GM12878 (cell line): ENCODE data around the gene ATG13. TPM values are rescaled to one million over a fixed set of nuclear protein-coding genes. Genes with fewer than 3 reads are reported as not detected.

Experiments used
- ATAC-seq: fragments of 200-7000 bp; cut with Tn5 transposase; 3 replicates; pipeline ENCODE4 v1.9.1; 2020; ENCODE audit warnings: mild to moderate bottlenecking, moderate library complexity
- BruUV-seq: library from RNA; stranded (reverse); fragments of 400-500 nt; replicated peaks from 2 replicates; lab custom pipeline; 2021; lab: Mats Ljungman, UMichigan
- CTCF ChIA-PET: fragments of 300-600 bp; sonication (Branson Sonifier 250); formaldehyde crosslinking; extraction: SDS; loops from one replicate; lab custom pipeline; 2021; ENCODE audit warnings: inconsistent platforms; lab: Yijun Ruan, JAX
- POLR2A ChIA-PET: fragments of 350-600 bp; formaldehyde crosslinking; extraction: SDS; loops from one replicate; lab custom pipeline; 2021; ENCODE audit warnings: inconsistent platforms; lab: Charles Lee
- RAD21 ChIA-PET: fragments of 300-600 bp; sonication (Branson Sonifier 250); formaldehyde crosslinking; loops from one replicate; lab custom pipeline; 2023; ENCODE audit warnings: antibody characterized with exemption; ENCODE audit not compliant: unreplicated experiment; lab: Charles Lee
- SMC1A ChIA-PET: fragments of 300-600 bp; sonication (Branson Sonifier 250); formaldehyde crosslinking; loops from one replicate; lab custom pipeline; 2023; ENCODE audit not compliant: unreplicated experiment, uncharacterized antibody; lab: Charles Lee
- DNase-seq: peaks from one replicate; pipeline ENCODE4 v3.0.0-alpha.2; 2011; ENCODE audit warnings: low read depth, low spot score
- FAIRE-seq: peaks from 3 replicates; lab custom pipeline; 2011; peaks lifted over from hg19 to GRCh38; lab: Jason Lieb, UNC
- H2AFZ ChIP-seq: 2 replicates; pipeline ENCODE4 v1.6.0; 2011; ENCODE audit warnings: low read depth, low read length, control low read depth; ENCODE audit not compliant: control insufficient read depth
- H3K27ac ChIP-seq: 2 replicates; pipeline ENCODE4 v1.5.1; 2011; ENCODE audit warnings: control low read depth; ENCODE audit not compliant: control insufficient read depth, insufficient read depth
- H3K27me3 ChIP-seq, 2 experiments: replicated peaks in 1 of 2; 2 replicates each; pipeline versions ENCODE4 v1.6.0 to v1.6.1; 2011; ENCODE audit warnings: low read length in 1 of 2; ENCODE audit not compliant: control insufficient read depth in 2 of 2, insufficient read depth in 2 of 2
- H3K36me3 ChIP-seq, 2 experiments: 2 replicates each; pipeline ENCODE4 v1.5.1; 2011; ENCODE audit warnings: low read length in 1 of 2; ENCODE audit not compliant: control insufficient read depth in 2 of 2, insufficient read depth in 2 of 2
- H3K4me1 ChIP-seq: 2 replicates; pipeline ENCODE4 v1.6.1; 2011; ENCODE audit warnings: mild to moderate bottlenecking, low read length, moderate library complexity, mixed read lengths; ENCODE audit not compliant: control insufficient read depth, insufficient read depth
- H3K4me2 ChIP-seq: 2 replicates; pipeline ENCODE4 v1.6.0; 2011; ENCODE audit warnings: control low read depth; ENCODE audit not compliant: control insufficient read depth, insufficient read depth
- H3K4me3 ChIP-seq: fragments of 200-600 bp; sonication (generic); 2 replicates; pipeline ENCODE4 v1.5.1; 2016
- H3K79me2 ChIP-seq: 2 replicates; pipeline ENCODE4 v1.6.0; 2011; ENCODE audit warnings: low read length; ENCODE audit not compliant: control insufficient read depth, insufficient read depth
- H3K9ac ChIP-seq: 2 replicates; pipeline ENCODE4 v1.8.0; 2011; ENCODE audit warnings: low read length, control low read depth, mixed read lengths; ENCODE audit not compliant: control insufficient read depth, insufficient read depth
- H3K9me3 ChIP-seq: replicated peaks from 3 replicates; pipeline ENCODE4 v1.5.1; 2011; ENCODE audit warnings: mild to moderate bottlenecking, low read length; ENCODE audit not compliant: control insufficient read depth, insufficient read depth
- H4K20me1 ChIP-seq: 2 replicates; pipeline ENCODE4 v1.6.0; 2011; ENCODE audit not compliant: control insufficient read depth, insufficient read depth
- CEBPB ChIP-seq, 2 experiments: fragments of 150-350 bp in 1 of 2; IDR thresholded peaks; 2 replicates each; pipeline ENCODE4 v1.6.1; 2012 to 2014; ENCODE audit warnings: low read depth in 2 of 2, low read length in 2 of 2, borderline replicate concordance in 1 of 2, inconsistent platforms in 1 of 2
- FOXK2 ChIP-seq: fragments of 450-650 bp; IDR thresholded peaks from 2 replicates; pipeline ENCODE4 v1.6.1; 2017; ENCODE audit warnings: mild to moderate bottlenecking, moderate library complexity
- POLR2AphosphoS5 ChIP-seq: IDR thresholded peaks from 2 replicates; pipeline ENCODE4 v1.6.1; 2011; ENCODE audit warnings: mild to moderate bottlenecking, low read length, inconsistent platforms
- USF2 ChIP-seq: IDR thresholded peaks from 2 replicates; pipeline ENCODE4 v1.6.1; 2011; ENCODE audit warnings: low read depth, low read length, improper control_type of control experiment, borderline replicate concordance
- ZBTB11 ChIP-seq: fragments of 450-650 bp; formaldehyde crosslinking; IDR thresholded peaks from 2 replicates; pipeline ENCODE4 v1.5.0; 2022; ENCODE audit warnings: mild to moderate bottlenecking, missing genetic modification characterization
- ZNF207 ChIP-seq: fragments of 450-650 bp; IDR thresholded peaks from 2 replicates; pipeline ENCODE4 v1.6.1; 2014; ENCODE audit warnings: antibody characterized with exemption, mild to moderate bottlenecking, borderline replicate concordance
- WGBS: methylation state at CpG from one replicate; pipeline ENCODE4 v1.1.6; 2016; ENCODE audit warnings: low lambda C conversion rate; ENCODE audit not compliant: insufficient replicate concordance, insufficient coverage; ENCODE audit errors: missing lambda C conversion rate; 5-methylcytosine and 5-hydroxymethylcytosine counted together
- in situ Hi-C: fragments of 300-500 bp; cut with MboI; formaldehyde crosslinking; loops from 9 replicates; pipeline ENCODE4 v1.14.3; 2018; ENCODE audit warnings: mixed read lengths
- intact Hi-C: fragments of 100-400 bp; cut with micrococcal nuclease; formaldehyde crosslinking; loops from one replicate; pipeline ENCODE4 v1.14.2; 2022; ENCODE audit not compliant: unreplicated experiment
- polyA plus RNA-seq, 11 experiments: library from polyadenylated mRNA; depleted of rRNA in 4 of 11; unstranded in 6 of 11; stranded (reverse) in 5 of 11; fragments of >200 nt; fragmentation: Nextera tagmentation in 4 of 11; fragmentation: Illumina TruSeq in 1 of 11; extraction: Ambion mirVana in 4 of 11; extraction: Trizol in 1 of 11; gene quantifications; 1 replicate in 1 of 11; 2 replicates in 10 of 11; pipeline versions ENCODE4 v1.2.1 to v1.2.3, GENCODE V29; 2011 to 2016; ENCODE audit warnings: inconsistent platforms in 2 of 11, missing spikeins in 2 of 11, low read depth in 1 of 11
- total RNA-seq, 4 experiments: library from RNA; depleted of rRNA in 3 of 4; stranded (reverse); fragments of >200 nt in 3 of 4; fragmentation: Illumina TruSeq in 1 of 4; extraction: Trizol in 1 of 4; gene quantifications; 2 replicates each; pipeline versions ENCODE4 v1.2.1 to v1.2.3, GENCODE V29; 2013 to 2021

The ATG13 gene
- total and polyA plus RNA-seq, 10 of the 15 experiments (the other 5 are each of a cell fraction or from before 2014, with no cell fraction given) = 10.9 to 61.6 (median 50.9) TPM

- TF ChIP-seq ZBTB11 (CRISPR knock-in tag) (no peak), USF2 (no peak), POLR2AphosphoS5 (no peak)
Observed at GRCh38 chr11:46657186-46657585, 39.8 kb downstream of the ATG13 start (continued).

GRCh38 chr11:46658259-46658658 lies 40.9 kb downstream of the ATG13 start:
- WGBS = 100% methylated on average over 3 of the region's 4 CpGs
- no peaks in the 10 kb centered on the region for H3K27me3 ChIP-seq
- no peaks in the 10 kb centered on the region for H3K9me3 ChIP-seq
- peaks cover 3 to 19% of the 10 kb centered on the region in 2 experiments for H3K36me3 ChIP-seq
- no peak overlapping the region for H3K4me2 ChIP-seq
- FAIRE-seq = no peak
- H4K20me1 ChIP-seq = no peaks in the 10 kb centered on the region
- H3K4me3 ChIP-seq = no peak overlapping the region
- no TSS peak for BruUV-seq
- H3K27ac ChIP-seq = no peak overlapping the region
- no peak for ATAC-seq
- in situ Hi-C loops = no loop called here
- ChIA-PET CTCF (interaction anchor here (1.5 kb wide), 1 partner anchor 40 kb away, joined by 3 read pairs; the partner anchor contains the start of gene ATG13), RAD21 (no interaction called here), SMC1A (interaction anchor here (1.1 kb wide), 1 partner anchor 9 kb away, joined by 3 read pairs; no protein-coding TSS in a partner anchor), POLR2A (interaction anchor here (0.6 to 0.8 kb wide), 2 partner anchors 10 to 27 kb away, joined by 4 to 6 read pairs; no protein-coding TSS in a partner anchor)
- no peak for TF ChIP-seq ZNF207
- TF ChIP-seq FOXK2 = no peak
- no peak for TF ChIP-seq CEBPB (IDR thresholded peaks at IDR 0.05; ENCODE audit: borderline replicate concordance in 1 of 2, low read depth in 2 of 2, low read length in 2 of 2)
- H3K9ac ChIP-seq = no peak overlapping the region
- DNase-seq = no peak
- no peaks in the 10 kb centered on the region for H3K79me2 ChIP-seq
- no peaks in the 10 kb centered on the region for H3K4me1 ChIP-seq
- intact Hi-C loops = no loop called here
- H2AFZ ChIP-seq = no peak overlapping the region
